Liver (tissue), 2 donors: ENCODE data around the gene SLC25A2.
"Not testable (repeated sequence)": the region's sequence is repeated elsewhere in the genome, so short reads cannot be mapped to it uniquely, and the experiment has no call there.

Source experiments
- GABPA ChIP-seq, 2 donors: IDR thresholded peaks in 1 of 2; conservative IDR thresholded peaks in 1 of 2; 2 replicates each; pipeline ENCODE4 v1.6.1; 2016; ENCODE audit warnings: antibody characterized with exemption in 2 of 2, mild to moderate bottlenecking in 1 of 2, moderate library complexity in 1 of 2
- RAD21 ChIP-seq, 2 donors: IDR thresholded peaks; 2 replicates each; pipeline ENCODE4 v1.6.1; 2016; ENCODE audit warnings: antibody characterized with exemption in 2 of 2, mild to moderate bottlenecking in 2 of 2
- TF ChIP-seq, protein P1 (sequence below): IDR thresholded peaks from 2 replicates; pipeline ENCODE4 v1.6.1; 2016; ENCODE audit warnings: antibody characterized with exemption, mild to moderate bottlenecking
- donor health status: healthy.

DNA sequence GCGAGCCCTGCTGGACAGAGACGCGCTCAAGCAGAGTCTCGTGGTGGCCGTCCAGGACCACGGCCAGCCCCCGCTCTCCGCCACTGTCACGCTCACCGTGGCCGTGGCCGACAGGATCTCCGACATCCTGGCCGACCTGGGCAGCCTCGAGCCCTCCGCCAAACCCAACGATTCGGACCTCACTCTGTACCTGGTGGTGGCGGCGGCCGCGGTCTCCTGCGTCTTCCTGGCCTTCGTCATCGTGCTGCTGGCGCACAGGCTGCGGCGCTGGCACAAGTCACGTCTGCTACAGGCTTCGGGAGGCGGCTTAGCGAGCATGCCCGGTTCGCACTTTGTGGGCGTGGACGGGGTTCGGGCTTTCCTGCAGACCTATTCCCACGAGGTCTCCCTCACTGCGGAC is 28.7 kb upstream of the SLC25A2 start:
- TF ChIP-seq, protein P1, sequence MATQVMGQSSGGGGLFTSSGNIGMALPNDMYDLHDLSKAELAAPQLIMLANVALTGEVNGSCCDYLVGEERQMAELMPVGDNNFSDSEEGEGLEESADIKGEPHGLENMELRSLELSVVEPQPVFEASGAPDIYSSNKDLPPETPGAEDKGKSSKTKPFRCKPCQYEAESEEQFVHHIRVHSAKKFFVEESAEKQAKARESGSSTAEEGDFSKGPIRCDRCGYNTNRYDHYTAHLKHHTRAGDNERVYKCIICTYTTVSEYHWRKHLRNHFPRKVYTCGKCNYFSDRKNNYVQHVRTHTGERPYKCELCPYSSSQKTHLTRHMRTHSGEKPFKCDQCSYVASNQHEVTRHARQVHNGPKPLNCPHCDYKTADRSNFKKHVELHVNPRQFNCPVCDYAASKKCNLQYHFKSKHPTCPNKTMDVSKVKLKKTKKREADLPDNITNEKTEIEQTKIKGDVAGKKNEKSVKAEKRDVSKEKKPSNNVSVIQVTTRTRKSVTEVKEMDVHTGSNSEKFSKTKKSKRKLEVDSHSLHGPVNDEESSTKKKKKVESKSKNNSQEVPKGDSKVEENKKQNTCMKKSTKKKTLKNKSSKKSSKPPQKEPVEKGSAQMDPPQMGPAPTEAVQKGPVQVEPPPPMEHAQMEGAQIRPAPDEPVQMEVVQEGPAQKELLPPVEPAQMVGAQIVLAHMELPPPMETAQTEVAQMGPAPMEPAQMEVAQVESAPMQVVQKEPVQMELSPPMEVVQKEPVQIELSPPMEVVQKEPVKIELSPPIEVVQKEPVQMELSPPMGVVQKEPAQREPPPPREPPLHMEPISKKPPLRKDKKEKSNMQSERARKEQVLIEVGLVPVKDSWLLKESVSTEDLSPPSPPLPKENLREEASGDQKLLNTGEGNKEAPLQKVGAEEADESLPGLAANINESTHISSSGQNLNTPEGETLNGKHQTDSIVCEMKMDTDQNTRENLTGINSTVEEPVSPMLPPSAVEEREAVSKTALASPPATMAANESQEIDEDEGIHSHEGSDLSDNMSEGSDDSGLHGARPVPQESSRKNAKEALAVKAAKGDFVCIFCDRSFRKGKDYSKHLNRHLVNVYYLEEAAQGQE: not testable (repeated sequence)
- TF ChIP-seq RAD21 (IDR thresholded peaks at IDR 0.05); GABPA (IDR thresholded peaks at IDR 0.05 in 1 of 2, conservative IDR thresholded peaks at IDR 0.05 in 1 of 2): not testable (repeated sequence)
